ENCODE results near the gene OR5B12. TPM values are rescaled to one million over a fixed set of nuclear protein-coding genes. Genes with fewer than 3 reads are reported as not detected.

Gene OR5B12
- total and polyA plus RNA-seq, 2 of the 4 experiments (the other 2 are of a cell fraction): not detected

DNA sequence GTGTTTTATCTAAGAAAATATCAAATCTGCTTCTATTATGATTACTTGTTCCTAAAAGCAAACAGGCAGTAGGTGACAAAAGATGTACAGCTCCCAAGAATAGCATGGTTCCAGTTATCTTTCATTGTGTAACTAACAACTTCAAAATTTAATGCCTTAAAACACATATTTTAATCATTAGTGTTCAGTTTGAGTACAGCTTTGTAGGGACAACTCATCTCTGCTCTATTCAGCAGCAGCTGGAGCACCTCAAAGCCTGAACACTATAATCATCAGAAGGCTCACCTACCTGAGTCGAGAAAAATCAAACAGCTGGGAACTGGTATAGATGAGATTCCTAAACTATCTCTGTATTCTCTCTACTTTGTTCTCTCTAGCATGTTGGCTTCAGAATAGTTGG, 24.3 kb upstream of the OR5B12 start:
- Histone ChIP-seq H3K23ac (ENCODE audit: low read depth, low read length) (no peak overlapping the region), H3K18ac (ENCODE audit: low read depth, low read length) (no peak overlapping the region; the same call in 1 of the 2 replicates), H3K4ac (ENCODE audit: low read depth, low read length) (peak overlapping the region; percentile 59; the same call in 1 of the 2 replicates), H2BK15ac (ENCODE audit: low read depth, low read length) (no peak overlapping the region), H3K9ac (ENCODE audit: low read depth, low read length) (no peak overlapping the region), H3K56ac (ENCODE audit: extremely low read depth, insufficient read depth, low read length) (no peak overlapping the region), H4K8ac (ENCODE audit: low read depth in 2 of 2, low read length in 2 of 2) (peak overlapping the region in 1 of 2 experiments; percentile 25; a peak in 1 of 4 replicates), H2BK120ac (ENCODE audit: low read depth, low read length) (peak overlapping the region; percentile 56), H3K79me1 (ENCODE audit: low read depth in 1 of 2, low read length in 2 of 2) (no peaks in the 10 kb centered on the region), H4K5ac (ENCODE audit: low read depth, low read length) (peak overlapping the region; percentile 52; the same call in 1 of the 2 replicates), H3K4me2 (ENCODE audit: low read depth, low read length) (no peak overlapping the region), H2BK5ac (ENCODE audit: low read depth, low read length, poor library complexity, severe bottlenecking) (peak overlapping the region; percentile 64), H4K20me1 (ENCODE audit: insufficient read depth, low read length) (no peaks in the 10 kb centered on the region), H2AK5ac (ENCODE audit: low read depth, low read length) (no peak overlapping the region), H3K27ac (ENCODE audit: insufficient read depth, low read length) (no peak overlapping the region), H2AK9ac (replicated peaks; ENCODE audit: low read depth, low read length, poor library complexity) (no peak overlapping the region), H3K27me3 (ENCODE audit: control insufficient read depth, insufficient read depth, low read length) (no peaks in the 10 kb centered on the region), H3K4me1 (ENCODE audit: control insufficient read depth, insufficient read depth, low read length) (peaks cover 2% of the 10 kb centered on the region; the same call in 1 of the 2 replicates), H3K14ac (replicated peaks; ENCODE audit: low read depth, low read length) (no peak overlapping the region), H3K36me3 (ENCODE audit: control insufficient read depth, insufficient read depth, low read length) (no peaks in the 10 kb centered on the region), H2BK20ac (ENCODE audit: low read depth, low read length) (no peak overlapping the region), H3K9me3 (ENCODE audit: control insufficient read depth, insufficient read depth, low read length) (peaks cover 9% of the 10 kb centered on the region; the same call in 1 of the 2 replicates), H4K91ac (ENCODE audit: insufficient read depth, low read depth, low read length) (peak overlapping the region; percentile 26; the same call in 1 of the 2 replicates), H2AFZ (replicated peaks; ENCODE audit: low read length, poor library complexity) (no peak overlapping the region), H3K4me3 (ENCODE audit: insufficient read depth, low read depth, low read length) (no peak overlapping the region), H3K9me1 (ENCODE audit: insufficient read depth, low read length) (no peaks in the 10 kb centered on the region)
- dilution Hi-C loops (cut with HindIII; ENCODE audit: low sequenced_read_pairs, unreplicated experiment): no loop called here
- in situ Hi-C loops (cut with MboI; ENCODE audit: low sequenced_read_pairs): no loop called here
- ATAC-seq (ENCODE audit: low read depth) (peak; percentile 62), DNase-seq (peak; percentile 20)
- WGBS, 2 experiments (ENCODE audit: extremely low coverage in 2 of 2, insufficient read length in 1 of 2): no CpG with 5 or more reads among the region's 1 CpG
- ChIA-PET CTCF (interaction anchor here (0.7 kb wide), 1 partner anchor 11 kb away, joined by 3 read pairs; no protein-coding TSS in a partner anchor), POLR2A (ENCODE audit: unreplicated experiment) (no interaction called here)
- TF ChIP-seq NFE2L2 (IDR thresholded peaks at IDR 0.05; ENCODE audit: low read depth, low read length) (no peak), MAFK (IDR thresholded peaks at IDR 0.05; ENCODE audit: low read depth, low read length) (no peak), RCOR1 (IDR thresholded peaks at IDR 0.05; ENCODE audit: insufficient replicate concordance, low read length) (no peak)
- TF ChIP-seq, protein P1, sequence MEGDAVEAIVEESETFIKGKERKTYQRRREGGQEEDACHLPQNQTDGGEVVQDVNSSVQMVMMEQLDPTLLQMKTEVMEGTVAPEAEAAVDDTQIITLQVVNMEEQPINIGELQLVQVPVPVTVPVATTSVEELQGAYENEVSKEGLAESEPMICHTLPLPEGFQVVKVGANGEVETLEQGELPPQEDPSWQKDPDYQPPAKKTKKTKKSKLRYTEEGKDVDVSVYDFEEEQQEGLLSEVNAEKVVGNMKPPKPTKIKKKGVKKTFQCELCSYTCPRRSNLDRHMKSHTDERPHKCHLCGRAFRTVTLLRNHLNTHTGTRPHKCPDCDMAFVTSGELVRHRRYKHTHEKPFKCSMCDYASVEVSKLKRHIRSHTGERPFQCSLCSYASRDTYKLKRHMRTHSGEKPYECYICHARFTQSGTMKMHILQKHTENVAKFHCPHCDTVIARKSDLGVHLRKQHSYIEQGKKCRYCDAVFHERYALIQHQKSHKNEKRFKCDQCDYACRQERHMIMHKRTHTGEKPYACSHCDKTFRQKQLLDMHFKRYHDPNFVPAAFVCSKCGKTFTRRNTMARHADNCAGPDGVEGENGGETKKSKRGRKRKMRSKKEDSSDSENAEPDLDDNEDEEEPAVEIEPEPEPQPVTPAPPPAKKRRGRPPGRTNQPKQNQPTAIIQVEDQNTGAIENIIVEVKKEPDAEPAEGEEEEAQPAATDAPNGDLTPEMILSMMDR (conservative IDR thresholded peaks at IDR 0.05; ENCODE audit: low read depth, low read length): no peak
- BruUV-seq (replicated peaks): no TSS peak
- intact Hi-C loops (cut with micrococcal nuclease): no loop called here

Data from IMR-90 (cell line).